Activated naive CD8-positive, alpha-beta T cell treated with anti-CD3 and anti-CD28 coated beads, Interleukin-2, amount 10 ng/mL, durations not matched to agents 7 days and 5 days (primary cell): Measurements from ENCODE around the gene TNS3. TPM values are rescaled to one million over a fixed set of nuclear protein-coding genes. Genes with fewer than 3 reads are reported as not detected.
"Not testable (repeated sequence)": the region's sequence is repeated elsewhere in the genome, so short reads cannot be mapped to it uniquely, and the experiment has no call there.

Experiments
- ATAC-seq: fragments of 150-1000 bp; cut with Tn5 transposase; one replicate; pipeline ENCODE4 v1.10.0; 2021; ENCODE audit warnings: low read depth, moderate library complexity
- POLR2A ChIA-PET: fragments of 350-600 bp; sonication (Branson Sonifier 250); formaldehyde crosslinking; loops from one replicate; lab custom pipeline; 2021; ENCODE audit warnings: antibody characterized with exemption; lab: Charles Lee
- DNase-seq: peaks from one replicate; pipeline ENCODE4 v3.0.0; 2021
- H3K27ac Mint-ChIP-seq: one replicate; pipeline ENCODE4 v1.8.0; 2022; ENCODE audit warnings: mild to moderate bottlenecking, mixed read lengths
- H3K27me3 Mint-ChIP-seq: one replicate; pipeline ENCODE4 v1.8.0; 2022; ENCODE audit warnings: mild to moderate bottlenecking, moderate library complexity, mixed read lengths
- H3K36me3 Mint-ChIP-seq: one replicate; pipeline ENCODE4 v1.8.0; 2021; ENCODE audit warnings: mild to moderate bottlenecking, mixed read lengths
- H3K4me1 Mint-ChIP-seq: one replicate; pipeline ENCODE4 v1.8.0; 2021; ENCODE audit warnings: mixed read lengths
- H3K4me3 Mint-ChIP-seq: one replicate; pipeline ENCODE4 v1.8.0; 2022; ENCODE audit warnings: mild to moderate bottlenecking, moderate library complexity, mixed read lengths
- H3K9me3 Mint-ChIP-seq: one replicate; pipeline ENCODE4 v1.8.0; 2021; ENCODE audit warnings: mixed read lengths
- total RNA-seq, 2 experiments: library from RNA; stranded (reverse); gene quantifications; one replicate each; pipeline ENCODE4 v1.2.3, GENCODE V29; 2021

The TNS3 gene
- total RNA-seq, 2 experiments from 2014 or later = 1.1 to 2.0 TPM

DNA sequence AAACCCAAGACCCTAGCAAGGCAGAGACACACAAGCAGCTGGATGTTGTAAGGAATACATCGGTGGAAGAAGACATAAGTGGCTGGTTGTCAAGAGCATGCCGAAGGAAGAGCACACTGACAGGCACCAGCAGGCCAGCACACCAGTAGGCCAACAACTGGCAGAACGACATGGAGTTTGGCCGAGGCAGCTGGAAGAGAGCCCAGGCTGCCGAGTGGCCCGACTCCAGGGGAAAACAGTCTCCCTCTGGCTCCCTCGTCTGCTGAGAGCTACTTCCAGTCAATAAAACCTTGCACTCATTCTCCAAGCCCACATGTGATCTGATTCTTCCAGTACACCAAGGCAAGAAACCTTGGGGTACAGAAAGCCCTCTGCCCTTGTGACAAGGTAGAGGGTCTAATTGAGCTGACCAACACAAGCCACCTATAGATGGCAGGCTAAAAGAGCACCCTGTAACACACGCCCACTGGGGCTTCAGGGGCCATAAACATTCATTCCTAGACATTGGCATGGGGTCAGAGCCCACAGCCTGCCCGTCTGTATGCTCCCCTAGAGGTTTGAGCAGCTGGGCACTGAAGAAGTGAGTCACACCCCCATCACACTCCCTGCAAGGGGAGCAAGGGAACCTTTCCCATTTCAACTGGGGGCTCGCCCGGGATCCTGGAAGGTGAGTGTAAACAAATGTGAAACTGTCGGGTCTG, 14.7 kb upstream of the TNS3 start:
- Mint-ChIP-seq H3K27ac (no peak overlapping the region), H3K4me1 (no peaks in the 10 kb centered on the region), H3K36me3 (no peaks in the 10 kb centered on the region), H3K27me3 (peaks cover 6% of the 10 kb centered on the region), H3K9me3 (peaks cover 20% of the 10 kb centered on the region), H3K4me3 (no peak overlapping the region)
- POLR2A ChIA-PET = no interaction called here
- DNase-seq (no peak), ATAC-seq (no peak)

GRCh38 chr7:47594406-47594805, 12.5 kb upstream of the TNS3 start:
- POLR2A ChIA-PET = no interaction called here
- Mint-ChIP-seq H3K27ac (no peak overlapping the region), H3K9me3 (peaks cover 16% of the 10 kb centered on the region), H3K4me3 (no peak overlapping the region), H3K36me3 (no peaks in the 10 kb centered on the region), H3K27me3 (no peaks in the 10 kb centered on the region), H3K4me1 (no peaks in the 10 kb centered on the region)
- ATAC-seq (no peak), DNase-seq (no peak)

DNA sequence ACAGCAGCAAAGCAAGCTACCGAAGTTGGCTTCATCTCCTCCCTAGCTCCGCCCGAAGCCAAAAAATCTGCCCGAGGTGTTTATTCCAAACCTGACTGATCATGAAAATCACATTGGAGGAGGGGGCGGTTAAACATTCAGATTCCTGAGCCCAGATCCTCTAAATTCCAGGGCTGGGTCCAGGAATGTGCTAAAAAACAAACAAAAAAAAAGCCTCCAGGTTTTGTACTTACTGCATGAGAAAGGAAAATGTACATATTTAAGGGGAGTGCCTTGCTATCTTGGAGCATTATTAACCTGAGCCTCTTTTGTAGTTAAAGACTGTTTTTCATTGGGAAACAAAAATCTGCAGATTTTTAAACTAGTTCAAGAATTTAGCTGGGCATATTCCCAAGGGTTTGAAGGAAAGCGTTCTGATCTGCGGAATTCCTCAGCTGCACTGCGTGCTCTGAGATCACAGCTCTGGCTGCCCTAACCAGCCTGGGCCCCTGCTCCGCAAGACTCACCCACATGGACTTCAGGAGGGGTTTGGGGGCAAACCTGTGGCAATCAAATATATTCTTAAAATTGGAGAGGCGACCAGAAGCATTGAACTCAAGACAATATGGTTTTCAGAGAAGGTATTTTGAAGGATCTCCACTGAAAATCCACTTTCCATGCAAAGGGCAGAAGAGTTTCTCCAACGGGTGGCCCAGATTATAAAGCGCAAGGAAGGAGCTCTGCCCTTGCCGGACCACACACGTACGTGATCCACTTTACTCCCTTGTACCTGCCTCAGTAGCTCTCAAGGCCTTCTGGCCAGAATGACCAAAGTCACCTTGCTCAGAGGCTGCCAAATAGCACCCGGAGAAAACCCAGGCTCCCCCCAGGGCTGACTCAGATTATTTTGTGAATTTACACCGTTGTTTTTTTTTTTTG, 10.0 kb upstream of the TNS3 start:
- POLR2A ChIA-PET = no interaction called here
- no peak for ATAC-seq
- no peak overlapping the region for H3K27ac Mint-ChIP-seq

DNA sequence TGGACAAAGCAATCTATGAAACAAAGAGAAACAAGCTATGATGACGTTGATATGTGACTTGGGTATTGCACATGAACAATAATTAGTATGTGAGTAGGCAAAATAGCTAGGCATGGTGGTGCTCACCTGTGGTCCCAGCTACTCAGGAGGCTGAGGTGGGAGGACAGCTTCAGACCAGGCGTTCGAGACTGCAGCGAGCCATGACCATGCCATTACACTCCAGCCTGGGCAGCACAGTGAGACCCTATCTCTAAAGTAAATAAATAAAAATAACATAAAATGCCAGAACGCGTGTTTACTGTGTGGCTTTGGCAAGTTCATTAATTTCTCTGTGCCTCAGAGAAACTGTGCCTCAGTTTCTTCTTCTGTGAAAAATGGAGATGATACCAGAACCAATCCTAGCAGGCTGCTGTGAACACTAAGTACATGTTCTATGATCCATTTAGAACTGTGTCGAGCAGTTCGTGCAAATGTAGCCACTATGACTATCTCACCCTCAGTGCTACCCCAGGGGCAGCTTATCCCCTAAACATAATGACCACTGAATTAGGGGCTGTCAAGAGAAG, 9.3 kb upstream of the TNS3 start:
- H3K4me1 Mint-ChIP-seq = no peaks in the 10 kb centered on the region
- H3K4me3 Mint-ChIP-seq = no peak overlapping the region
- ATAC-seq = no peak
- no peaks in the 10 kb centered on the region for H3K36me3 Mint-ChIP-seq
- POLR2A ChIA-PET = no interaction called here
- H3K27ac Mint-ChIP-seq = no peak overlapping the region
- peaks cover 1% of the 10 kb centered on the region for H3K9me3 Mint-ChIP-seq
- DNase-seq = no peak
- no peaks in the 10 kb centered on the region for H3K27me3 Mint-ChIP-seq

More for the DNA sequence above, 10.0 kb upstream of the TNS3 start:
- Mint-ChIP-seq H3K27me3 (no peaks in the 10 kb centered on the region), H3K36me3 (no peaks in the 10 kb centered on the region), H3K9me3 (peaks cover 3% of the 10 kb centered on the region), H3K4me3 (no peak overlapping the region), H3K4me1 (no peaks in the 10 kb centered on the region)
- DNase-seq = no peak

- ATAC-seq, H3K4me3 Mint-ChIP-seq, H3K27ac Mint-ChIP-seq, H3K36me3 Mint-ChIP-seq, H3K9me3 Mint-ChIP-seq, POLR2A ChIA-PET, DNase-seq, H3K27me3 Mint-ChIP-seq, H3K4me1 Mint-ChIP-seq: not testable (repeated sequence)
These were observed 8.3 kb upstream of the TNS3 start for GRCh38 chr7:47590215-47590614.

DNA sequence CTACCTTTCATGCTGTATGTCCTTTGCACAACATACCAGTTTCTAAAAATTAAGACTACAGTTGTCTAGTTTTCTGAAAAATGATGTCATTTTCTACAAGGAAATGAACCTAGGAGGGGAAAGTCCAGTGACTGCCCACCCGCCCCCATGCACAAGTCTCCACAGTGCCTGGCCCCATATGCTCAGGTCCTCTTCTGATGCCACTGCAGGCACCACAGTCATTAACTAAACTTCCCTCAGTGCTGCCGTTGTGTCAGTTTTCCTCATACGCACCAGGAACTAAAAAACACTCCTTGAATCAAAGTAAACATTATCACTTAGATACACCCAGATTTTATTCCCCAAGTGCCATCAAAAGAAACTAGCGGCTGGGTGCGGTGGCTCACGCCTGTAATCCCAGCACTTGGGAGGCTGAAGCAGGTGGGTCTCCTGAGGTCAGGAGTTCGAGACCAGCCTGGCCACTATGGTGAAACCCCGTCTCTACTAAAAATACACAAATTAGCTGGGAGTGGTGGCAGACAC, 6.9 kb upstream of the TNS3 start:
- Mint-ChIP-seq H3K4me3 (no peak overlapping the region), H3K4me1 (no peaks in the 10 kb centered on the region), H3K9me3 (peaks cover 3% of the 10 kb centered on the region), H3K27me3 (peaks cover 4% of the 10 kb centered on the region), H3K27ac (no peak overlapping the region), H3K36me3 (no peaks in the 10 kb centered on the region)
- DNase-seq (no peak), ATAC-seq (no peak)
- POLR2A ChIA-PET = no interaction called here

- DNase-seq (no peak), ATAC-seq (no peak)
- H3K4me1 Mint-ChIP-seq = no peaks in the 10 kb centered on the region
- peaks cover 11% of the 10 kb centered on the region for H3K27me3 Mint-ChIP-seq
- H3K36me3 Mint-ChIP-seq = no peaks in the 10 kb centered on the region
- H3K9me3 Mint-ChIP-seq = peaks cover 3% of the 10 kb centered on the region
- no peak overlapping the region for H3K4me3 Mint-ChIP-seq
- H3K27ac Mint-ChIP-seq = no peak overlapping the region
- POLR2A ChIA-PET = no interaction called here
These were observed 6.1 kb upstream of the TNS3 start for GRCh38 chr7:47587976-47588375.

DNA sequence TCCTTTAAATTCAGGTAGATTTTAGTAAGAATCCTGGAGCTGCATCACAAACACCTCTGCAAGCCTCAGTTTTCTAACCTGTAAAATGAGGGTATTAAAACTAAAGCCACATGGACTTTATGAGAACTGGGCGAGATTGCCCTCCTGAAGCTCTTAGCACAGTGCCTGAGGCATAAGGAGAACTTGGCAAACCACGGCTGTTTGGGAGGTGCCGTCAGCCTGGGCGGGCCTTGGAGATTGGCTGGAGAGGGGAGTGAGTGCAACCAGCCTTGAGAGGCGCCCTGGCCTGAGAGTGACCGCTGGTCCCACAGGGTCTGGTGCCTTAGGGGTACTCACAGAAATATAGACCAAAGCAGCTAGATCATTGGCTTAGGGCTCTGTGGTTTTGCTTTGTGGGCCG, 5.4 kb upstream of the TNS3 start:
- Mint-ChIP-seq H3K4me1 (no peaks in the 10 kb centered on the region), H3K4me3 (no peak overlapping the region)

GRCh38 chr7:47586925-47587324, 5.0 kb upstream of the TNS3 start:
- H3K4me3 Mint-ChIP-seq = no peak overlapping the region
- DNase-seq (no peak), ATAC-seq (no peak)
- POLR2A ChIA-PET = no interaction called here
- no peak overlapping the region for H3K27ac Mint-ChIP-seq
- H3K36me3 Mint-ChIP-seq = no peaks in the 10 kb centered on the region
- H3K27me3 Mint-ChIP-seq = peaks cover 20% of the 10 kb centered on the region
- peaks cover 3% of the 10 kb centered on the region for H3K9me3 Mint-ChIP-seq
- no peaks in the 10 kb centered on the region for H3K4me1 Mint-ChIP-seq

More for the DNA sequence above, 5.4 kb upstream of the TNS3 start:
- DNase-seq (no peak), ATAC-seq (no peak)
- peaks cover 3% of the 10 kb centered on the region for H3K9me3 Mint-ChIP-seq
- peaks cover 17% of the 10 kb centered on the region for H3K27me3 Mint-ChIP-seq
- H3K36me3 Mint-ChIP-seq = no peaks in the 10 kb centered on the region
- no peak overlapping the region for H3K27ac Mint-ChIP-seq
- POLR2A ChIA-PET = no interaction called here

DNA sequence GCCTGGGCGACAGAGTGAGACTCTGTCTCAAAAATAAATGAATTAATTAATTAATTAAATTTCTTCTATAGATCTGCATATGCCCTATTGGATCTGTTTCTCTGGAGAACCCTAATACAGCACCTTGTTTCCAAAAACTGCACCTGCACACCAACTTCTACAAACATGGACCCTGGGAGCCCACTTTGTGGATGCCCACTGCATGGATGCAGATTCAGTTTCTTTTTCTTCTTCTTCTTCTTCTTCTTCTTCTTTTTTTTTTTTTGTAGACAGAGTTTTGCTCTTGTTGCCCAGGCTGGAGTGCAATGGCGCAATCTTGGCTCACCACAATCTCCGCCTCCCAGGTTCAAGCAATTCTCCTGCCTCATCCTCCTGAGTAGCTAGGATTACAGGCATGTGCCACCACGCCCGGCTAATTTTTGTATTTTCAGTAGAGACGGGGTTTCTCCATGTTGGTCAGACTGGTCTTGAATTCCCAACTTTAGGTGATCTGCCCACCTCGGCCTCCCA, 4.3 kb upstream of the TNS3 start:
- ATAC-seq, POLR2A ChIA-PET, DNase-seq, H3K4me1 Mint-ChIP-seq, H3K27ac Mint-ChIP-seq, H3K9me3 Mint-ChIP-seq, H3K4me3 Mint-ChIP-seq, H3K36me3 Mint-ChIP-seq: not testable (repeated sequence)
- H3K27me3 Mint-ChIP-seq = peaks cover 23% of the 10 kb centered on the region

GRCh38 chr7:47584536-47584895, 2.6 kb upstream of the TNS3 start:
- ATAC-seq = no peak
- H3K9me3 Mint-ChIP-seq = peaks cover 3% of the 10 kb centered on the region
- no peak overlapping the region for H3K4me3 Mint-ChIP-seq
- DNase-seq = no peak
- POLR2A ChIA-PET = no interaction called here
- no peaks in the 10 kb centered on the region for H3K36me3 Mint-ChIP-seq
- peaks cover 35% of the 10 kb centered on the region for H3K27me3 Mint-ChIP-seq
- no peaks in the 10 kb centered on the region for H3K4me1 Mint-ChIP-seq
- no peak overlapping the region for H3K27ac Mint-ChIP-seq

DNA sequence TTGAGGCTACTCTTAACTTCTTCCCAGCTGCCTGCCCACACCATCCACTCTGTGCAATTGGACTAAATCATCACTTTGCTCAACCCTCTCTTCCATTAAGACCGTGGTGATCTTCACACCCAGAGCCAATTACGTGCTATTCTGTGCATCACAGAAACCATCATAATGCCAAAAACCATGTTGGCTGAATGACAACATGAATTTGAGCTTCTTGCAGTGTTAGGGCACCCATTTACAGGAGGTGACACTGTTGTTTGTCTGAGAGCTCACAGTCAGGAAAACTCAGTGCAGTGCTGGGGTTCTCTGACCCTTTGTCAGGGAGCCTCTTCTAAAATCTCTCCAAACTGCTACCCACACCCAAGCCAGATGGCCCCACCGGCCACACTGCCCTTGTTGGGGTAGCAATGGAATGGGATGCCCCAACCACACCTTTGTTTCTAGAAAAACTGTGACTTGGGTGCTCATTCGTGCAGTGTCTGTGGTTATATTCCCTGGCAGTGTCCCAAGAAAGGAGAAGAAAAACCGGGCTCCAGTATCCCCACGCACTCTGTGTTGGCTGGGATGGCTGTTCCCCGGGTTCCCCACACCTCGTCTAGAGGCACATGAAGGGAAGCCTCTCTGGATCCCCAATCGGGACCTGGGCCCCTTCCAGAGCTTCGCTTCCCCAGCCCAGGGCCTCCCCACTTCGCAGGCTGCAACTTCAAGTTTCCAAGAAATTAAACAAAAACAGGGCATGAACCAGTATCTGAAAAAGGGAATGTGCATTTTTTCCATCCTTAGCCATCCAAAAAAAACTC, 2.0 kb upstream of the TNS3 start:
- no peak for ATAC-seq
- peaks cover under 1% of the 10 kb centered on the region for H3K4me1 Mint-ChIP-seq

More for the DNA sequence above, 2.0 kb upstream of the TNS3 start:
- POLR2A ChIA-PET = no interaction called here
- Mint-ChIP-seq H3K4me3 (no peak overlapping the region), H3K27me3 (peaks cover 35% of the 10 kb centered on the region), H3K36me3 (no peaks in the 10 kb centered on the region), H3K27ac (no peak overlapping the region), H3K9me3 (peaks cover 3% of the 10 kb centered on the region)
- no peak for DNase-seq
